ENCODE results near the gene NF1. TPM values are rescaled to one million over a fixed set of nuclear protein-coding genes. Genes with fewer than 3 reads are reported as not detected.

The NF1 gene
- total RNA-seq, 3 donors from 2014 or later = 61.6 to 129 (median 97.7) TPM

DNA sequence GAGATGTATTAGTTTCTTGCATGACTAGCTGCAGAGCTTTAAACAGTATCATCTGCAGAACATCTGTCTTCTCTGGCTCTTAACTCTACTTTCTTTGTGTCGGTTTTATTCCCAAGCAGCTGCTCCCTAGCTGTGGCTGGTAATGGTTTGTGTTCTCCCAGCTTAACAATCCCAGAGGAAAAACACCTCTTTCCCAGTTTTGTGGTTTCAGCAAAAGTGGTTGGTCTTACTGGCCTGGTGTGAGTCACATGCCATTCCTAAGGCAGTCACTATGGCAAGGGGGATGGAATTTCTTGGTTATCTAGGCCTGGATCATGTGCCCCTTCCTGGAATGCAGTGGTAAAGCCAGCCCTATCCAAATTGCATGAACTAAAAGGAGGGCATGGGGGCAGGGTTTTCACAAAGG lies 174.8 kb downstream of the NF1 start:
- H3K4me3 ChIP-seq = no peak overlapping the region
- no peaks in the 10 kb centered on the region for H3K9me3 ChIP-seq
- intact Hi-C loops (cut with DNase I; ENCODE audit: low total_unique reads) = no loop called here
- H3K27me3 ChIP-seq = no peaks in the 10 kb centered on the region
- DNase-seq (ENCODE audit: low spot score in 2 of 2) = no peak
- H3K36me3 ChIP-seq = no peaks in the 10 kb centered on the region
- peak overlapping the region; percentile 4 to 20 for H3K27ac ChIP-seq
- TF ChIP-seq POLR2AphosphoS5 (IDR thresholded peaks at IDR 0.05) = no peak
- TF ChIP-seq POLR2A (IDR thresholded peaks at IDR 0.05) = no peak
- TF ChIP-seq, protein P1, sequence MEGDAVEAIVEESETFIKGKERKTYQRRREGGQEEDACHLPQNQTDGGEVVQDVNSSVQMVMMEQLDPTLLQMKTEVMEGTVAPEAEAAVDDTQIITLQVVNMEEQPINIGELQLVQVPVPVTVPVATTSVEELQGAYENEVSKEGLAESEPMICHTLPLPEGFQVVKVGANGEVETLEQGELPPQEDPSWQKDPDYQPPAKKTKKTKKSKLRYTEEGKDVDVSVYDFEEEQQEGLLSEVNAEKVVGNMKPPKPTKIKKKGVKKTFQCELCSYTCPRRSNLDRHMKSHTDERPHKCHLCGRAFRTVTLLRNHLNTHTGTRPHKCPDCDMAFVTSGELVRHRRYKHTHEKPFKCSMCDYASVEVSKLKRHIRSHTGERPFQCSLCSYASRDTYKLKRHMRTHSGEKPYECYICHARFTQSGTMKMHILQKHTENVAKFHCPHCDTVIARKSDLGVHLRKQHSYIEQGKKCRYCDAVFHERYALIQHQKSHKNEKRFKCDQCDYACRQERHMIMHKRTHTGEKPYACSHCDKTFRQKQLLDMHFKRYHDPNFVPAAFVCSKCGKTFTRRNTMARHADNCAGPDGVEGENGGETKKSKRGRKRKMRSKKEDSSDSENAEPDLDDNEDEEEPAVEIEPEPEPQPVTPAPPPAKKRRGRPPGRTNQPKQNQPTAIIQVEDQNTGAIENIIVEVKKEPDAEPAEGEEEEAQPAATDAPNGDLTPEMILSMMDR (IDR thresholded peaks at IDR 0.05) = no peak
- H3K4me1 ChIP-seq = peaks cover 0 to 7% of the 10 kb centered on the region in 2 donors

- TF ChIP-seq, protein P1 (IDR thresholded peaks at IDR 0.05) = no peak
- no peak for TF ChIP-seq POLR2AphosphoS5 (IDR thresholded peaks at IDR 0.05)
- no peak for TF ChIP-seq POLR2A (IDR thresholded peaks at IDR 0.05)
- peaks cover 0 to 7% of the 10 kb centered on the region in 2 donors for H3K4me1 ChIP-seq
- intact Hi-C loops (cut with DNase I; ENCODE audit: low total_unique reads) = no loop called here
- no peak overlapping the region for H3K27ac ChIP-seq
- no peaks in the 10 kb centered on the region for H3K36me3 ChIP-seq
- no peak for DNase-seq (ENCODE audit: low spot score in 2 of 2)
- no peaks in the 10 kb centered on the region for H3K27me3 ChIP-seq
- H3K4me3 ChIP-seq = no peak overlapping the region
- no peaks in the 10 kb centered on the region for H3K9me3 ChIP-seq
Observed at GRCh38 chr17:31272236-31272635, 177.5 kb downstream of the NF1 start.

DNA sequence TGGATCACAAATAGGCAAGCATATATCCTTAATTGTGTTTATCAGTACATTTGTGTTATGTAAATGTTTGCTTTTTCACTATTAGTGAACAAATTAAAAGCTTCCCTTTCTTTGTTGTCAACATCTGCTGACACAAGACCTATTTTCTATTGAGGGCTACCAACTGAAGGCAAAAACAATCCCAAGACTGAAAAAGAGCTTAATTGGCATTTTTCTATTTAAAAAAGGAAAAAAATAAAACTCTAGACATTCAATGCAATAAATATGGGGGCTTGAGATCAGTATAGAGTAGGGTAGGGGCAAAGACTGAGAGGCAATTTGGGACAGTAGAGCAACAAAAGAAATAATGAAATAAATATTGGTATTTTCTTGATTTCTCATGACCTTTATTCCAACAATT lies 178.0 kb downstream of the NF1 start:
- Histone ChIP-seq H3K36me3 (no peaks in the 10 kb centered on the region), H3K27me3 (no peaks in the 10 kb centered on the region), H3K4me3 (no peak overlapping the region), H3K27ac (no peak overlapping the region), H3K9me3 (no peaks in the 10 kb centered on the region), H3K4me1 (peaks cover 0 to 7% of the 10 kb centered on the region in 2 donors)
- DNase-seq (ENCODE audit: low spot score in 2 of 2) = no peak
- intact Hi-C loops (cut with DNase I; ENCODE audit: low total_unique reads) = no loop called here
- TF ChIP-seq, protein P1 (IDR thresholded peaks at IDR 0.05) = no peak
- TF ChIP-seq POLR2A (IDR thresholded peaks at IDR 0.05) = no peak
- no peak for TF ChIP-seq POLR2AphosphoS5 (IDR thresholded peaks at IDR 0.05)

DNA sequence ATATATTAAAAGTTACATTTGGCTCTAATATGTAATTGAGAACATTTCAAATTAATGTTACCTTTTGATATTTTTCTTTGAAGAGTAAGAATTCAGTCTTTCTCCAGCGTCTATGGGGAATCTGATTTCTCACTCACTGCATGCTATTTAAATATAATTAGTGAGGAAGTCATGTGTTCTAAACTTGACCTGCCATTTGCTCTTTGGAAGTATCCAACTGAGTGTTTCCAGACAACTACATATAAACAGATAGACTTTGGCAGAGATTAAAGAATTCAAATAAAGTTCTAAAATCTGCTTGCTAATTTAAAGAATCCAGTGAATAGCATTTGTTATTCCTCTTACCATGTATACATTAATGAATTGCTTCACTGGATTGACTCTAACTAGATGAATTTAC lies 178.7 kb downstream of the NF1 start:
- no peak for DNase-seq (ENCODE audit: low spot score in 2 of 2)
- intact Hi-C loops (cut with DNase I; ENCODE audit: low total_unique reads) = no loop called here
- H3K36me3 ChIP-seq = no peaks in the 10 kb centered on the region
- no peaks in the 10 kb centered on the region for H3K9me3 ChIP-seq
- no peaks in the 10 kb centered on the region for H3K27me3 ChIP-seq
- no peak overlapping the region for H3K4me3 ChIP-seq
- TF ChIP-seq POLR2AphosphoS5 (IDR thresholded peaks at IDR 0.05) (no peak), POLR2A (IDR thresholded peaks at IDR 0.05) (no peak)
- TF ChIP-seq, protein P1 (IDR thresholded peaks at IDR 0.05) = no peak
- no peak overlapping the region for H3K27ac ChIP-seq
- peaks cover 0 to 7% of the 10 kb centered on the region in 2 donors for H3K4me1 ChIP-seq

DNA sequence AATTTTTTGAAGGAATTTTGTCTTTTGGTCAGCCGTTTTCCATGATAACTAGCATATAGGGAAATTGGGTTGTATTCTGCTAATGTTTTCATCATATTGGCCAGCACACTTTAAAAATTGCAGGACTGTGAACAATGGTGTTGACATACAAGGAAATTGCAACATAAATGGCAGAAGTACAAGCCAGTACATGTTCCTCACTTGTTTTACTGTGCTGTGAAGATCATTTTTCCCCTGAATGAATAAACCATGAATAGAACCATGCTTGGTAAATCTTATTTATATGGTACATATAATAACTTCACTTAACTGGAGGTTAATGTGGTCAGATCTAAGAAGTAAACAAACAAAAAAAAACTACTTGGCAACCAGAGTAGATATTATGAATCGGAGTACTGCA lies 179.5 kb downstream of the NF1 start:
- no peak overlapping the region for H3K27ac ChIP-seq
- intact Hi-C loops (cut with DNase I; ENCODE audit: low total_unique reads) = no loop called here
- TF ChIP-seq, protein P1 (IDR thresholded peaks at IDR 0.05) = no peak
- TF ChIP-seq POLR2AphosphoS5 (IDR thresholded peaks at IDR 0.05) (no peak), POLR2A (IDR thresholded peaks at IDR 0.05) (no peak)

More for the DNA sequence above, 179.5 kb downstream of the NF1 start:
- DNase-seq (ENCODE audit: low spot score in 2 of 2) = no peak
- Histone ChIP-seq H3K4me1 (peaks cover 0 to 2% of the 10 kb centered on the region in 2 donors), H3K4me3 (no peak overlapping the region), H3K36me3 (no peaks in the 10 kb centered on the region), H3K9me3 (no peaks in the 10 kb centered on the region), H3K27me3 (no peaks in the 10 kb centered on the region)
